Mesenchymal stem cell (in vitro differentiated cells and primary cell): ENCODE results near the gene FIGNL2.

Source experiments
- DNase-seq: peaks from one replicate; pipeline ENCODE4 v3.0.0-alpha.2; 2013
- H2AFZ ChIP-seq: one replicate; pipeline ENCODE4 v1.6.1; 2013; ENCODE audit warnings: low read depth, mild to moderate bottlenecking, control low read depth, inconsistent platforms, low read length, moderate library complexity
- H2AK5ac ChIP-seq: 2 replicates; pipeline ENCODE4 v1.6.1; 2013; ENCODE audit warnings: low read length, moderate library complexity, mild to moderate bottlenecking, inconsistent platforms; ENCODE audit not compliant: severe bottlenecking
- H2BK120ac ChIP-seq: one replicate; pipeline ENCODE4 v1.6.1; 2013; ENCODE audit warnings: low read depth, mild to moderate bottlenecking, inconsistent platforms, low read length, moderate library complexity
- H2BK12ac ChIP-seq, 2 experiments: one replicate each; pipeline ENCODE4 v1.6.1; 2013; ENCODE audit warnings: inconsistent platforms in 2 of 2, low read length in 2 of 2, mild to moderate bottlenecking in 2 of 2, moderate library complexity in 2 of 2, control low read depth in 1 of 2
- H2BK15ac ChIP-seq: one replicate; pipeline ENCODE4 v1.6.1; 2013; ENCODE audit warnings: mild to moderate bottlenecking, low read depth, inconsistent platforms; ENCODE audit not compliant: poor library complexity, severe bottlenecking
- H2BK5ac ChIP-seq: 2 replicates; pipeline ENCODE4 v1.6.1; 2013; ENCODE audit warnings: low read depth, mild to moderate bottlenecking, low read length, control low read depth, inconsistent platforms; ENCODE audit not compliant: poor library complexity, severe bottlenecking
- H3K14ac ChIP-seq, 2 experiments: one replicate each; pipeline ENCODE4 v1.6.1; 2013; ENCODE audit warnings: inconsistent platforms in 2 of 2, low read length in 2 of 2, control low read depth in 1 of 2, mild to moderate bottlenecking in 1 of 2, moderate library complexity in 1 of 2
- H3K18ac ChIP-seq, 2 experiments: one replicate each; pipeline ENCODE4 v1.6.1; 2013; ENCODE audit warnings: inconsistent platforms in 2 of 2, low read length in 2 of 2, control low read depth in 1 of 2, low read depth in 1 of 2, mild to moderate bottlenecking in 1 of 2
- H3K23ac ChIP-seq, 2 experiments: one replicate each; pipeline ENCODE4 v1.6.1; 2013; ENCODE audit warnings: inconsistent platforms in 2 of 2, low read length in 2 of 2, mild to moderate bottlenecking in 2 of 2, moderate library complexity in 2 of 2, control low read depth in 1 of 2
- H3K27ac ChIP-seq: 2 replicates; pipeline ENCODE4 v1.5.1; 2013; ENCODE audit warnings: mild to moderate bottlenecking, moderate library complexity, low read length, control low read depth, inconsistent platforms; ENCODE audit not compliant: poor library complexity, severe bottlenecking
- H3K27me3 ChIP-seq, 2 experiments: 2 replicates each; pipeline versions ENCODE4 v1.6.1 to v1.7.0; 2013; ENCODE audit warnings: low read length in 2 of 2, mild to moderate bottlenecking in 2 of 2, moderate library complexity in 2 of 2, control low read depth in 1 of 2, inconsistent platforms in 1 of 2; ENCODE audit not compliant: control insufficient read depth in 1 of 2, insufficient read depth in 1 of 2
- H3K36me3 ChIP-seq, 2 experiments: 2 replicates each; pipeline versions ENCODE4 v1.6.1 to v1.7.0; 2013; ENCODE audit warnings: low read length in 2 of 2, control low read depth in 1 of 2, inconsistent platforms in 1 of 2, low read depth in 1 of 2, mild to moderate bottlenecking in 1 of 2; ENCODE audit not compliant: insufficient read depth in 2 of 2, control insufficient read depth in 1 of 2
- H3K4ac ChIP-seq, 2 experiments: one replicate each; pipeline ENCODE4 v1.6.1; 2013; ENCODE audit warnings: inconsistent platforms in 2 of 2, low read length in 2 of 2, mild to moderate bottlenecking in 2 of 2, moderate library complexity in 2 of 2, control low read depth in 1 of 2, low read depth in 1 of 2
- H3K4me1 ChIP-seq: 2 replicates; pipeline ENCODE4 v1.6.1; 2013; ENCODE audit warnings: low read depth, low read length, control low read depth; ENCODE audit not compliant: control insufficient read depth, insufficient read depth
- H3K4me2 ChIP-seq: 2 replicates; pipeline ENCODE4 v1.6.1; 2013; ENCODE audit warnings: low read length, mild to moderate bottlenecking, inconsistent platforms; ENCODE audit not compliant: poor library complexity, severe bottlenecking
- H3K4me3 ChIP-seq, 2 experiments: 2 replicates each; pipeline versions ENCODE4 v1.5.1 to v1.7.0; 2013; ENCODE audit warnings: low read length in 2 of 2, mild to moderate bottlenecking in 2 of 2, control low read depth in 1 of 2, low read depth in 1 of 2; ENCODE audit not compliant: insufficient read depth in 1 of 2
- H3K79me1 ChIP-seq: replicated peaks from 2 replicates; pipeline ENCODE4 v1.6.1; 2013; ENCODE audit warnings: mild to moderate bottlenecking, control low read depth, low read length, inconsistent platforms; ENCODE audit not compliant: poor library complexity, severe bottlenecking
- H3K9ac ChIP-seq: 2 replicates; pipeline ENCODE4 v1.7.0; 2013; ENCODE audit warnings: mild to moderate bottlenecking, low read length, moderate library complexity
- H3K9me3 ChIP-seq: 2 replicates; pipeline ENCODE4 v1.7.0; 2013; ENCODE audit warnings: mild to moderate bottlenecking, low read length; ENCODE audit not compliant: control insufficient read depth
- H4K8ac ChIP-seq: one replicate; pipeline ENCODE4 v1.6.1; 2013; ENCODE audit warnings: inconsistent platforms, mild to moderate bottlenecking, low read length, moderate library complexity
- H4K91ac ChIP-seq: one replicate; pipeline ENCODE4 v1.6.1; 2013; ENCODE audit warnings: mild to moderate bottlenecking, low read length, inconsistent platforms
- WGBS: methylation state at CpG from one replicate; pipeline ENCODE4 v1.1.7; 2013; ENCODE audit warnings: mixed read lengths; 5-methylcytosine and 5-hydroxymethylcytosine counted together

The FIGNL2 gene

DNA sequence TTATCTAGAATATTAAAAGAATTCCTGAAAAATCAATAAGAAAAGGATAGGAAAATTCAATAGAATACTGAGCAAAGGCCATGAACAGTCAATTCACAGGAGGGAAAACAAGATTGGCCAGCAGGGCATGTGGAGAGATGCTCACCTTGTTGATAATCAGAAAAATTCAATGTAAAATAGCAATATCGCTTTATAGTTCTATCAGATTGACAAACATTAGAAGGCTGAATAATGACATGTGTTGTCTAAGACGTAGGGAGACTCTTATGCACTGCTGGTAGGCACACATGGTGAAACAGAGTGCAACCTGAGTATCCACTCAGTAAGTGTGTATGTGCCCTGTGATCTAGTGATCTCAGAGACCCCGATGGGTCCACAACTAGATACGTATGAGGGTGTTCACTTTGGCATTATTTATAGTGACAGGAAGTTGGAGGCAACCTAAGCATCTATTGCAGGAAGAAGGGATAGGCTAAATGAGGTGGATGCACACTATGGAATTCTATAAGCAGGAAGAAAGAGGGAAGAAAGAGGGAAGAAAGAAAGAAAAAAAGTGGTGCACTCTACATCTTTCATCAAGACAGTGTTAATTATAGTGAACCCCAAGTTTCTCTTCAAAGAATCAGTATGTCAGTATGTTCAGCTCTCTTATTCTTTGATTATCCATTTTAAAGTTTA lies 35.6 kb upstream of the FIGNL2 start:
- no peak overlapping the region for H2BK5ac ChIP-seq
- H3K36me3 ChIP-seq = no peaks in the 10 kb centered on the region
- no peak overlapping the region for H2AK5ac ChIP-seq
- H3K9me3 ChIP-seq = no peaks in the 10 kb centered on the region
- H3K23ac ChIP-seq = peak overlapping the region in 1 of 2 experiments; percentile 72
- H3K4me1 ChIP-seq = peaks cover 6% of the 10 kb centered on the region
- H3K4me2 ChIP-seq = no peak overlapping the region
- no peak overlapping the region for H2AFZ ChIP-seq
- H3K27me3 ChIP-seq = no peaks in the 10 kb centered on the region
- WGBS = 81% methylated on average over 4 of the region's 4 CpGs
- H2BK12ac ChIP-seq = peak overlapping the region; percentile 49 to 76
- no peak overlapping the region for H2BK120ac ChIP-seq
- peak overlapping the region; percentile 27 for H3K9ac ChIP-seq
- no peak overlapping the region for H3K27ac ChIP-seq
- peak overlapping the region in 1 of 2 experiments; percentile 46 for H3K18ac ChIP-seq
- no peak overlapping the region for H2BK15ac ChIP-seq
- no peak for DNase-seq
- H3K14ac ChIP-seq = no peak overlapping the region
- peak overlapping the region in 1 of 2 experiments; percentile 10 for H3K4me3 ChIP-seq
- H3K79me1 ChIP-seq = no peaks in the 10 kb centered on the region
- peak overlapping the region in 1 of 2 experiments; percentile 47 for H3K4ac ChIP-seq
- H4K8ac ChIP-seq = no peak overlapping the region
- H4K91ac ChIP-seq = no peak overlapping the region

DNA sequence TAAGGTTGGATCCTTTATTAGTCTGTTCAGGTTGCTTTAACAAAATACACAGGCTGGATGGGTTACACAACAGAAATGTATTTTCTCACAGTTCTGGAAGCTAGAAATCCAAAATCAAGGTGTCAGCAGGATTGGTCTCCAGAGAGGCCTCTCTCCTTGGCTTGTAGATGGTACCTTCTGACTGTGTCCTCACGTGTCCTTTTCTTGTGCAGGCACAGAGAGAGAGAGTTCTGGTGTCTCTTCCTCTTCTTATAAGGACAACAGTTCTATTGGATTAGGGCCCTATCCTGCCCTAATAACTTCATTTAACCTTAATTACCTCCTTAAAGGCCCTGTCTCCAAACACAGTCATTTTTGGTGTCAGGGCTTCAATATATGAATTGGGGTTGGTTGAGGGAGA lies 34.8 kb upstream of the FIGNL2 start:
- H3K9ac ChIP-seq = no peak overlapping the region
- no peaks in the 10 kb centered on the region for H3K9me3 ChIP-seq
- no peak overlapping the region for H3K4me3 ChIP-seq
- WGBS = 80% methylated on average over 1 of the region's 1 CpG
- H4K91ac ChIP-seq = no peak overlapping the region
- H3K14ac ChIP-seq = no peak overlapping the region
- no peaks in the 10 kb centered on the region for H3K36me3 ChIP-seq
- no peak overlapping the region for H3K23ac ChIP-seq
- H2BK12ac ChIP-seq = no peak overlapping the region
- H3K18ac ChIP-seq = peak overlapping the region in 1 of 2 experiments; percentile 52
- H3K4me1 ChIP-seq = peaks cover 4% of the 10 kb centered on the region
- no peak overlapping the region for H4K8ac ChIP-seq
- no peaks in the 10 kb centered on the region for H3K27me3 ChIP-seq
- H2BK15ac ChIP-seq = no peak overlapping the region
- no peaks in the 10 kb centered on the region for H3K79me1 ChIP-seq
- no peak for DNase-seq
- H3K4me2 ChIP-seq = no peak overlapping the region
- no peak overlapping the region for H2BK120ac ChIP-seq
- no peak overlapping the region for H2AFZ ChIP-seq
- H3K4ac ChIP-seq = no peak overlapping the region
- H2BK5ac ChIP-seq = no peak overlapping the region
- no peak overlapping the region for H2AK5ac ChIP-seq
- H3K27ac ChIP-seq = no peak overlapping the region

DNA sequence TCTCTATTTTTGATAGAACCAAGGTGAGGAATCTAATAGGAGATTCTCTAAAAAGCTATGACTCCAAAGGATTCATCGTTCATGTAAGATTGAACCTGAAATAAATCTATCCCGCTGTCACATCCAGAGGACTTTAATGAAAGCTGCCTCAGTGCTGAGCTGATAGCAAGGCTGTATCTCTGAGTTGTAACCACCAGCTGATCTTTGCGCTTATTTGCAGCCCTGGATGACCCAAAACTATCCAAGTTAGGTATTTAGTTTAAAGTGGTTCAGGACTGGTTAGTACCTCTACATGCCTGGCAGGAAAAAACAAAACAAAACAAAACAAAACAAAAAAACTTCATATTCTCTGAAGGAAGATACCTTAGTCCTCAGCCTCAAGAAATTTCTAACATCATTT lies 30.6 kb upstream of the FIGNL2 start:
- no peaks in the 10 kb centered on the region for H3K79me1 ChIP-seq
- H4K91ac ChIP-seq = no peak overlapping the region
- H3K9ac ChIP-seq = peak overlapping the region; percentile 15
- no peak overlapping the region for H2BK120ac ChIP-seq
- H3K4ac ChIP-seq = no peak overlapping the region
- H3K9me3 ChIP-seq = no peaks in the 10 kb centered on the region
- H3K23ac ChIP-seq = no peak overlapping the region
- no peak overlapping the region for H4K8ac ChIP-seq
- H2AFZ ChIP-seq = no peak overlapping the region
- H3K27me3 ChIP-seq = peaks cover 0 to 4% of the 10 kb centered on the region in 2 experiments
- H3K18ac ChIP-seq = no peak overlapping the region
- no peak overlapping the region for H3K4me2 ChIP-seq
- no peak overlapping the region for H2BK15ac ChIP-seq
- no peak overlapping the region for H3K4me3 ChIP-seq
- no peak overlapping the region for H3K27ac ChIP-seq
- 95% methylated on average over 2 of the region's 3 CpGs for WGBS
- H3K4me1 ChIP-seq = no peaks in the 10 kb centered on the region
- no peak overlapping the region for H2AK5ac ChIP-seq
- H3K36me3 ChIP-seq = no peaks in the 10 kb centered on the region
- no peak overlapping the region for H2BK5ac ChIP-seq
- no peak for DNase-seq
- H2BK12ac ChIP-seq = no peak overlapping the region
- no peak overlapping the region for H3K14ac ChIP-seq

DNA sequence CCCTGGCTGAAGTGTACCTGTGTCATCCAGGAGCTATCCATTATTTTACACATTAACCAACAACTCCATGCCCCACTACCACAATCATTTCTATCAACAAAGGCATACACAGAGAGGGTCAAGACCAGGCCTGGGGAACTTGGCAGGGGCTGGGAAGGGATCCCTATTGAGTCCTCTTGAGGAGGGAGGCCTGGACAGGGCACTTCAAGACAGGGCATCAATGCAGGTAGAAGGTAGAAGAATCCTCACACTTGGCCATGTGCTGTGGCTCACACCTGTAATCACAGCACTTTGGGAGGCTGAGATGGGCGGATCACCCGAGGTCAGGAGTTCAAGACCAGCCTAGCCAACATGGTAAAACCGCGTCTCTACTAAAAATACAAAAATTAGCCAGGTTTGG lies 26.0 kb upstream of the FIGNL2 start:
- no peak overlapping the region for H3K14ac ChIP-seq
- peaks cover 25 to 33% of the 10 kb centered on the region in 2 experiments for H3K27me3 ChIP-seq
- H3K36me3 ChIP-seq = no peaks in the 10 kb centered on the region
- no peak overlapping the region for H2BK15ac ChIP-seq
- no peak overlapping the region for H4K91ac ChIP-seq
- no peak overlapping the region for H3K23ac ChIP-seq
- no peak overlapping the region for H4K8ac ChIP-seq
- H3K79me1 ChIP-seq = no peaks in the 10 kb centered on the region
- H3K4me1 ChIP-seq = peaks cover 2% of the 10 kb centered on the region
- H3K4ac ChIP-seq = no peak overlapping the region
- H3K4me3 ChIP-seq = no peak overlapping the region
- H3K9me3 ChIP-seq = no peaks in the 10 kb centered on the region
- no peak overlapping the region for H2BK12ac ChIP-seq
- H3K27ac ChIP-seq = no peak overlapping the region
- no peak overlapping the region for H3K4me2 ChIP-seq
- H2BK120ac ChIP-seq = no peak overlapping the region
- WGBS = 90% methylated on average over 4 of the region's 4 CpGs
- no peak overlapping the region for H2AFZ ChIP-seq
- H3K18ac ChIP-seq = no peak overlapping the region
- no peak overlapping the region for H2AK5ac ChIP-seq
- H2BK5ac ChIP-seq = no peak overlapping the region
- no peak for DNase-seq
- H3K9ac ChIP-seq = no peak overlapping the region
